H9 (cell line): ENCODE data around the gene CXCR4. TPM values are rescaled to one million over a fixed set of nuclear protein-coding genes. Genes with fewer than 3 reads are reported as not detected.

Source experiments
- DNase-seq: peaks from one replicate; pipeline ENCODE4 v3.0.0-alpha.2; 2017
- H2AFZ ChIP-seq: one replicate; pipeline ENCODE4 v1.6.1; 2013; ENCODE audit warnings: mild to moderate bottlenecking, low read length, control low read depth, moderate library complexity
- H2AK5ac ChIP-seq: 2 replicates; pipeline ENCODE4 v1.6.1; 2013; ENCODE audit warnings: low read length, control low read depth, mixed read lengths; ENCODE audit not compliant: insufficient read length
- H2BK120ac ChIP-seq: one replicate; pipeline ENCODE4 v1.6.1; 2013; ENCODE audit warnings: low read depth, mild to moderate bottlenecking, low read length, control low read depth, inconsistent platforms; ENCODE audit not compliant: poor library complexity, severe bottlenecking
- H2BK12ac ChIP-seq: 2 replicates; pipeline ENCODE4 v1.6.1; 2013; ENCODE audit warnings: low read length, control low read depth, mixed read lengths, low read depth; ENCODE audit not compliant: insufficient read length
- H2BK15ac ChIP-seq: 2 replicates; pipeline ENCODE4 v1.6.1; 2013; ENCODE audit warnings: low read depth, low read length, control low read depth
- H2BK20ac ChIP-seq: one replicate; pipeline ENCODE4 v1.6.1; 2013; ENCODE audit warnings: low read depth, mild to moderate bottlenecking, low read length, control low read depth, inconsistent platforms; ENCODE audit not compliant: poor library complexity, severe bottlenecking
- H2BK5ac ChIP-seq: 2 replicates; pipeline ENCODE4 v1.6.1; 2013; ENCODE audit warnings: low read length, control low read depth, mixed read lengths; ENCODE audit not compliant: insufficient read length
- H3K14ac ChIP-seq: 2 replicates; pipeline ENCODE4 v1.6.1; 2013; ENCODE audit warnings: low read length, control low read depth; ENCODE audit not compliant: insufficient read depth
- H3K18ac ChIP-seq: 2 replicates; pipeline ENCODE4 v1.6.1; 2013; ENCODE audit warnings: low read depth, mild to moderate bottlenecking, mixed read lengths, low read length, control low read depth; ENCODE audit not compliant: insufficient read length
- H3K23ac ChIP-seq: 2 replicates; pipeline ENCODE4 v1.6.1; 2013; ENCODE audit warnings: low read length, control low read depth, mixed read lengths, low read depth; ENCODE audit not compliant: insufficient read length
- H3K23me2 ChIP-seq: 2 replicates; pipeline ENCODE4 v1.6.1; 2013; ENCODE audit warnings: low read depth, mild to moderate bottlenecking, mixed read lengths, low read length, control low read depth; ENCODE audit not compliant: insufficient read length, poor library complexity, severe bottlenecking
- H3K27ac ChIP-seq: 2 replicates; pipeline ENCODE4 v1.5.1; 2013; ENCODE audit warnings: low read length, control low read depth, mixed read lengths, low read depth; ENCODE audit not compliant: insufficient read length
- H3K27me3 ChIP-seq: 2 replicates; pipeline ENCODE4 v1.6.1; 2013; ENCODE audit warnings: low read length, control low read depth, inconsistent platforms; ENCODE audit not compliant: insufficient read depth
- H3K4ac ChIP-seq: 2 replicates; pipeline ENCODE4 v1.6.1; 2013; ENCODE audit warnings: low read depth, mild to moderate bottlenecking, control low read depth, inconsistent platforms, low read length, moderate library complexity
- H3K4me1 ChIP-seq: 2 replicates; pipeline ENCODE4 v1.6.1; 2013; ENCODE audit warnings: low read length, control low read depth, inconsistent platforms; ENCODE audit not compliant: insufficient read depth
- H3K4me2 ChIP-seq: 2 replicates; pipeline ENCODE4 v1.6.1; 2013; ENCODE audit warnings: low read length, control low read depth, mixed read lengths; ENCODE audit not compliant: insufficient read length, insufficient read depth
- H3K56ac ChIP-seq: 2 replicates; pipeline ENCODE4 v1.6.1; 2013; ENCODE audit warnings: low read depth, mild to moderate bottlenecking, mixed read lengths, low read length, control low read depth; ENCODE audit not compliant: insufficient read length
- H3K79me1 ChIP-seq: 2 replicates; pipeline ENCODE4 v1.6.1; 2013; ENCODE audit warnings: low read depth, mild to moderate bottlenecking, moderate library complexity, low read length, control low read depth, inconsistent platforms; ENCODE audit not compliant: insufficient read depth, poor library complexity, severe bottlenecking
- H3K79me2 ChIP-seq: 2 replicates; pipeline ENCODE4 v1.6.1; 2013; ENCODE audit warnings: low read length, control low read depth, inconsistent platforms; ENCODE audit not compliant: insufficient read depth
- H3K9ac ChIP-seq: 2 replicates; pipeline ENCODE4 v1.6.1; 2013; ENCODE audit warnings: low read length, control low read depth, mixed read lengths; ENCODE audit not compliant: insufficient read length; ENCODE audit errors: extremely low read depth
- H3K9me3 ChIP-seq: one replicate; pipeline ENCODE4 v1.6.1; 2013; ENCODE audit warnings: low read depth, low read length, inconsistent platforms; ENCODE audit not compliant: control insufficient read depth
- H3T11ph ChIP-seq: one replicate; pipeline ENCODE4 v1.6.1; 2013; ENCODE audit warnings: mild to moderate bottlenecking, low read length, control low read depth, inconsistent platforms
- H4K20me1 ChIP-seq: one replicate; pipeline ENCODE4 v1.6.1; 2013; ENCODE audit not compliant: control insufficient read depth, insufficient read length, insufficient read depth
- H4K5ac ChIP-seq: 2 replicates; pipeline ENCODE4 v1.6.1; 2013; ENCODE audit warnings: low read depth, mild to moderate bottlenecking, mixed read lengths, low read length, control low read depth; ENCODE audit not compliant: insufficient read length
- H4K8ac ChIP-seq: replicated peaks from 2 replicates; pipeline ENCODE4 v1.6.1; 2013; ENCODE audit warnings: low read length, control low read depth, mixed read lengths, low read depth; ENCODE audit not compliant: insufficient read length
- H4K91ac ChIP-seq: 2 replicates; pipeline ENCODE4 v1.6.1; 2013; ENCODE audit warnings: low read depth, mild to moderate bottlenecking, moderate library complexity, mixed read lengths, low read length, control low read depth; ENCODE audit not compliant: insufficient read length
- H3K27ac Mint-ChIP-seq, 3 experiments: 2 replicates in 2 of 3; 3 replicates in 1 of 3; pipeline ENCODE4 v1.8.0; 2020 to 2021; ENCODE audit warnings: mixed read lengths in 3 of 3, mild to moderate bottlenecking in 1 of 3, moderate library complexity in 1 of 3
- H3K27me3 Mint-ChIP-seq: 2 replicates; pipeline ENCODE4 v1.8.0; 2021; ENCODE audit warnings: low read depth, mild to moderate bottlenecking, moderate library complexity, mixed read lengths
- H3K36me3 Mint-ChIP-seq, 3 experiments: 2 replicates in 2 of 3; 3 replicates in 1 of 3; pipeline ENCODE4 v1.8.0; 2020 to 2021; ENCODE audit warnings: low read depth in 3 of 3, mixed read lengths in 3 of 3; ENCODE audit not compliant: insufficient read depth in 1 of 3
- H3K4me1 Mint-ChIP-seq, 2 experiments: 2 replicates each; pipeline ENCODE4 v1.8.0; 2020; ENCODE audit warnings: mixed read lengths in 2 of 2
- H3K4me3 Mint-ChIP-seq, 2 experiments: 2 replicates in 1 of 2; 3 replicates in 1 of 2; pipeline ENCODE4 v1.8.0; 2020 to 2021; ENCODE audit warnings: mild to moderate bottlenecking in 2 of 2, mixed read lengths in 2 of 2, moderate library complexity in 1 of 2
- H3K9me3 Mint-ChIP-seq, 2 experiments: 2 replicates in 1 of 2; 3 replicates in 1 of 2; pipeline ENCODE4 v1.8.0; 2020; ENCODE audit warnings: mild to moderate bottlenecking in 2 of 2, mixed read lengths in 2 of 2, moderate library complexity in 1 of 2
- WGBS: extraction: QIAGEN DNeasy Blood & Tissue Kit; methylation state at CpG from one replicate; pipeline ENCODE4 v1.1.7; 2013; ENCODE audit warnings: missing lambda C conversion rate, low lambda C conversion rate, mixed read lengths; ENCODE audit not compliant: insufficient read length; ENCODE audit errors: extremely low coverage; 5-methylcytosine and 5-hydroxymethylcytosine counted together
- long read RNA-seq: library from polyadenylated mRNA; unstranded; transcript quantifications from one replicate; pipeline ENCODE4 v2.0.0, GENCODE V29; 2020
- total RNA-seq: library from RNA; stranded (reverse); gene quantifications from 2 replicates; pipeline ENCODE4 v1.2.1, GENCODE V29; 2021
- TF ChIP-seq, protein P1 (sequence below): fragments of 200-600 bp; sonication (generic); conservative IDR thresholded peaks from 3 replicates; pipeline ENCODE4 v1.8.0; 2021; ENCODE audit warnings: antibody characterized with exemption, mild to moderate bottlenecking

Gene CXCR4
- total RNA-seq, result 0.79 and 1.0 TPM in 2 replicates
- long read RNA-seq, transcript CXCR4-201 (2 exons, 1,682 nt), result major isoform, 7 of 8 reads
- long read RNA-seq, partial matches to known transcripts, result 0 of 8 reads
- long read RNA-seq, other reads (novel, unspliced or antisense), result 1 of 8 reads

DNA sequence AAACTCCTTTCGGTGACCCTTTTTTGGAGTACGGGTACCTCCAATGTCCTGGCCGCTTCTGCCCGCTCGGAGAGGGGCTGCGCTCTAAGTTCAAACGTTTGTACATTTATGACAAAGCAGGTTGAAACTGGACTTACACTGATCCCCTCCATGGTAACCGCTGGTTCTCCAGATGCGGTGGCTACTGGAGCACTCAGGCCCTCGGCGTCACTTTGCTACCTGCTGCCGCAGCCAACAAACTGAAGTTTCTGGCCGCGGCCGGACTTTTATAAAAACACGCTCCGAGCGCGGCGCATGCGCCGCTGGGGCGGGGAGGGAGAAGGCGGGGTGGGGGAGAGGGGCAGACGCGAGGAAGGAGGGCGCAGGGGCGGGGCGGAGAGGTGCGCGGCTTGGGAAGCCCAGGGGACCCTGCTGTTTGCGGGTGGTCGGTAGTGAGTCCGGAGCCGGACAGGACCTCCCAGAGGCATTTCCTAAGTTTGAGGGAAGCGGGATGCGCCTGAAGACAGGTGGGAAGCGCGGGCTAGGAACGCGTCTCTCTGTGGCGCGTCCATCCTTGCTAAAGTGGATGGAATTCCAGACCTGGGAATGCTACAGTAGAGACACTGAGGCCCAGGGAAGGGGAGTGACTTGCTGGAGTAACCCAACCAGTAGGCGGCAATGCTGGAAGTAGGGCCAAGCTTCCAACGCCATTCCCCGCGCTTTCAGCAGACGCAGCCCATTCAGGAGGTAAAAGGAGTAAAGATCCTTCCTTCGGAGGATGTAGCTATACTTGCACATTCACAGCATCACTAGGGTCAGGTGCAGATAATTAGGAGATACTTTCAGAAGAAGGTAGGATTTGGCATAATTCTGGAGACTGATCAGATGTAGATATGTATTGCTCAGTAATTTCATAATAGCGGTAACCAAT, at the start of gene CXCR4:
TSS of gene CXCR4 (minus strand) at position 241 of the 910 bp plus-strand sequence. CDS start at position 152, 89 bp downstream.
- H2BK15ac ChIP-seq, result no peak within 1 kb of the TSS
- H4K8ac ChIP-seq, result no peak within 1 kb of the TSS
- peak within 1 kb of the TSS; percentile 43 for H3K9ac ChIP-seq
- no peaks in the 10 kb centered on the region for H3K79me2 ChIP-seq
- Mint-ChIP-seq H3K36me3 (peaks cover 2 to 5% (median 3%) of the 10 kb centered on the region in 3 experiments; a peak in 2 of 7 replicates), H3K9me3 (no peaks in the 10 kb centered on the region; a peak in 1 of 5 replicates), H3K27ac (peak within 1 kb of the TSS in 1 of 3 experiments; percentile 55; a peak in 1 of 7 replicates), H3K4me3 (peak within 1 kb of the TSS; percentile 78 to 92), H3K4me1 (peaks cover 29 to 32% of the 10 kb centered on the region in 2 experiments), H3K27me3 (peaks cover 77% of the 10 kb centered on the region)
- no peak within 1 kb of the TSS for H3T11ph ChIP-seq
- no peak within 1 kb of the TSS for H2BK20ac ChIP-seq
- no peak within 1 kb of the TSS for H2BK12ac ChIP-seq
- H3K79me1 ChIP-seq, result no peaks in the 10 kb centered on the region
- H4K20me1 ChIP-seq, result no peaks in the 10 kb centered on the region
- no peak within 1 kb of the TSS for H3K4ac ChIP-seq
- TF ChIP-seq, protein P1, sequence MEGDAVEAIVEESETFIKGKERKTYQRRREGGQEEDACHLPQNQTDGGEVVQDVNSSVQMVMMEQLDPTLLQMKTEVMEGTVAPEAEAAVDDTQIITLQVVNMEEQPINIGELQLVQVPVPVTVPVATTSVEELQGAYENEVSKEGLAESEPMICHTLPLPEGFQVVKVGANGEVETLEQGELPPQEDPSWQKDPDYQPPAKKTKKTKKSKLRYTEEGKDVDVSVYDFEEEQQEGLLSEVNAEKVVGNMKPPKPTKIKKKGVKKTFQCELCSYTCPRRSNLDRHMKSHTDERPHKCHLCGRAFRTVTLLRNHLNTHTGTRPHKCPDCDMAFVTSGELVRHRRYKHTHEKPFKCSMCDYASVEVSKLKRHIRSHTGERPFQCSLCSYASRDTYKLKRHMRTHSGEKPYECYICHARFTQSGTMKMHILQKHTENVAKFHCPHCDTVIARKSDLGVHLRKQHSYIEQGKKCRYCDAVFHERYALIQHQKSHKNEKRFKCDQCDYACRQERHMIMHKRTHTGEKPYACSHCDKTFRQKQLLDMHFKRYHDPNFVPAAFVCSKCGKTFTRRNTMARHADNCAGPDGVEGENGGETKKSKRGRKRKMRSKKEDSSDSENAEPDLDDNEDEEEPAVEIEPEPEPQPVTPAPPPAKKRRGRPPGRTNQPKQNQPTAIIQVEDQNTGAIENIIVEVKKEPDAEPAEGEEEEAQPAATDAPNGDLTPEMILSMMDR, result peak; percentile 56; the same call in 2 of the 3 replicates
- peaks cover 19% of the 10 kb centered on the region for H3K27me3 ChIP-seq
- no peak within 1 kb of the TSS for H2BK120ac ChIP-seq
- H4K91ac ChIP-seq, result no peak within 1 kb of the TSS
- H2AFZ ChIP-seq, result no peak within 1 kb of the TSS
- no peak within 1 kb of the TSS for H3K23ac ChIP-seq
- H2AK5ac ChIP-seq, result no peak within 1 kb of the TSS
- H4K5ac ChIP-seq, result no peak within 1 kb of the TSS
- no peak within 1 kb of the TSS for H3K14ac ChIP-seq
- no peaks in the 10 kb centered on the region; the same call in 1 of the 2 replicates for H3K4me1 ChIP-seq
- H3K27ac ChIP-seq, result no peak within 1 kb of the TSS
- no CpG with 5 or more reads among the region's 50 CpGs for WGBS
- peak within 1 kb of the TSS; percentile 69 for H3K4me2 ChIP-seq
- no peak within 1 kb of the TSS for H2BK5ac ChIP-seq
- H3K56ac ChIP-seq, result no peak within 1 kb of the TSS
- no peak within 1 kb of the TSS for H3K18ac ChIP-seq
- DNase-seq, result peak; percentile 91
- H3K9me3 ChIP-seq, result no peaks in the 10 kb centered on the region
- peaks cover 31% of the 10 kb centered on the region for H3K23me2 ChIP-seq
